Activated naive CD8-positive, alpha-beta T cell treated with anti-CD3 and anti-CD28 coated beads, Interleukin-2, amount 50 U/mL, for 24 hours (primary cell): ENCODE data around the gene STAC.

Experiments used
- ATAC-seq: fragments of 150-1000 bp; cut with Tn5 transposase; one replicate; pipeline ENCODE4 v1.10.0; 2021
- DNase-seq: peaks from one replicate; pipeline ENCODE4 v3.0.0; 2021
- H3K27ac Mint-ChIP-seq: one replicate; pipeline ENCODE4 v1.8.0; 2021; ENCODE audit warnings: mild to moderate bottlenecking, mixed read lengths
- H3K27me3 Mint-ChIP-seq: one replicate; pipeline ENCODE4 v1.8.0; 2021; ENCODE audit warnings: mixed read lengths
- H3K36me3 Mint-ChIP-seq: one replicate; pipeline ENCODE4 v1.8.0; 2021; ENCODE audit warnings: low read depth, mixed read lengths
- H3K4me1 Mint-ChIP-seq: one replicate; pipeline ENCODE4 v1.8.0; 2021; ENCODE audit warnings: mixed read lengths
- H3K4me3 Mint-ChIP-seq: one replicate; pipeline ENCODE4 v1.8.0; 2021; ENCODE audit warnings: mild to moderate bottlenecking, moderate library complexity, mixed read lengths
- H3K9me3 Mint-ChIP-seq: one replicate; pipeline ENCODE4 v1.8.0; 2021; ENCODE audit warnings: mixed read lengths

Gene STAC

DNA sequence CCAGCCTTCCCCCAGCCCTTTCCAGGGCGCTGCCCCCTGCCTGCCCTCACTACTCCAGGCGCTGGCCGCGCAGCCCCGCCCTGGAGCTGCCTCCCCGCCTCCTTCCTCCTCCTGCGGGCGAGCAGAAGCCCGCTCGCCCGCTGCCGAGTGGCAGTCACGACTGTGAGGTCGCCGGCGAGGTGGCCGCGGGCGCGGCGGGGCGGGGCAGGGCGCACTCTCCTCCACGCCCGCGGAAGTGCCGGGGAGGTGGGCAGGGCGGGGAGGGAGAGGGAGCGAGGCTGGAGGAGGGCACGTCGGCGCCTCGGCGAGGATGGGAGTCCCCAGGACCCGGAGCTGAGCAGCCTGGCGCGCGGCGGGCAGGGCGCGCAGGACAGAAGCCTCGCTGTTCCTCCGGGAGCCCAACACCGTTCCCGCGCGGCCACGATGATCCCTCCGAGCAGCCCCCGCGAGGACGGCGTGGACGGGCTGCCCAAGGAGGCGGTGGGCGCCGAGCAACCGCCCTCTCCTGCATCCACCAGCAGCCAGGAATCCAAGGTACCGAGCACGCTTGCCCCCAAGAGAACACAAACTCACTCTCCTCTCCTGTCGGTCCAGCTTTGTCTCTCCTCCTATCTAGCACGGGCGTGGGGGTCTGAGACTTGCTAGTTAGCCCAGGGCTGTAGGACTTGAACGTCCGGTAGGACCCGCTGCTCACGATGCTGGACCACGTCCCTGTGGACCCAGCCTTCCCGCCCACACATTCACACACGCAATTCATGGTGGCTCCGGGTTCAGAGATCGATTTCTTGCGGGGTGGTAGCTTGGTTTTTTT is at the start of gene STAC:
Gene STAC (plus strand): TSS at position 284 of the 811 bp plus-strand sequence. CDS start 140 bp downstream, at position 424.
- Mint-ChIP-seq H3K4me3 (peak within 1 kb of the TSS; percentile 39), H3K27me3 (peaks cover 26% of the 10 kb centered on the region), H3K36me3 (no peaks in the 10 kb centered on the region), H3K27ac (no peak within 1 kb of the TSS), H3K9me3 (no peaks in the 10 kb centered on the region), H3K4me1 (peaks cover 10% of the 10 kb centered on the region)
- peak; percentile 10 for DNase-seq
- ATAC-seq: peak; percentile 37

DNA sequence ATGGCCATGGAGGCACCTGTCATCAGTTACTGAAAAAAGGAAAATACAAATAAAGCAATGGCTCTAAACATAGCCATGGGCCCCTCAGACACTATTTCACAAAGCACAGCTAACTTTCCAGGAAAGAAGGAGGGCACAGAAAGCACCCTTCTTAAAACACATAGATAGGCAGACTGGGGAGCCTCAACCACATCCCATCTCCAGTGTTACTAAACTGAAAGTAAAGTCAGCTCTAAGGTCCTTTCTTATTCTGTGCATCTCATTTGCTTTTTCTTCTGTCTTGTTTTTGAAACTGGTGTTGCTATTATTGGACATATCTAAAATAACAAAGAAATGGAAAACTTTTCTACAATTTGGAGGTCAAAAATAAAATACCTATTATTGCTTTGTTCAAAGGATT is 48.2 kb upstream of the STAC start:
- no peak overlapping the region for H3K27ac Mint-ChIP-seq

GRCh38 chr3:36362216-36362615 is 18.1 kb upstream of the STAC start:
- DNase-seq (no peak), ATAC-seq (no peak)
- no peaks in the 10 kb centered on the region for H3K9me3 Mint-ChIP-seq
- no peak overlapping the region for H3K27ac Mint-ChIP-seq
- H3K27me3 Mint-ChIP-seq: no peaks in the 10 kb centered on the region
- no peak overlapping the region for H3K4me3 Mint-ChIP-seq
- H3K36me3 Mint-ChIP-seq: no peaks in the 10 kb centered on the region
- H3K4me1 Mint-ChIP-seq: no peaks in the 10 kb centered on the region

More for the DNA sequence above, 48.2 kb upstream of the STAC start:
- Mint-ChIP-seq H3K36me3 (no peaks in the 10 kb centered on the region), H3K4me1 (no peaks in the 10 kb centered on the region), H3K27me3 (no peaks in the 10 kb centered on the region), H3K9me3 (peaks cover 3% of the 10 kb centered on the region), H3K4me3 (no peak overlapping the region)
- ATAC-seq: no peak
- no peak for DNase-seq

GRCh38 chr3:36362973-36363372 is 17.3 kb upstream of the STAC start:
- Mint-ChIP-seq H3K36me3 (no peaks in the 10 kb centered on the region), H3K27ac (no peak overlapping the region), H3K9me3 (no peaks in the 10 kb centered on the region), H3K4me1 (no peaks in the 10 kb centered on the region), H3K27me3 (no peaks in the 10 kb centered on the region), H3K4me3 (no peak overlapping the region)
- no peak for DNase-seq
- no peak for ATAC-seq

DNA sequence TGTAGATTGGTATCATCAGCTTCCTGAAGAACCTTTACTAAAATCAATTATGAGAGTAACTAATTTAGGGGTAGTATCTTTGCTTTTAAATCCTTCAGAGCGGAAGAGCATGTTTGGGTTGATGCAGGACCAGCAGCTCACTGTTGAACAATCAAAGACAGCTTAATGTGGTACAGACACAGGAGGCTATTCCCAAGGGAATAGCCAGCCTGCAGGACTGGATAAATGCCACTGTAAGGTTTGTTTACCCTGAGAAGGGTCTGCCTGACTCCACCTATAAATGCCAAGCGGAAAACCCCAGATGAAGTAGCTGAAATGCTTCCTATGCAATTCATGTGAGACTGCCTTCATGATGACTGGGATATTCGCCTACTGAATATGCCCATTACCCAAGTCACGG is 16.0 kb upstream of the STAC start:
- Mint-ChIP-seq H3K4me1 (no peaks in the 10 kb centered on the region), H3K9me3 (no peaks in the 10 kb centered on the region), H3K4me3 (no peak overlapping the region), H3K27me3 (no peaks in the 10 kb centered on the region), H3K36me3 (no peaks in the 10 kb centered on the region), H3K27ac (no peak overlapping the region)
- ATAC-seq: no peak
- DNase-seq: no peak

GRCh38 chr3:36365829-36366228 is 14.5 kb upstream of the STAC start:
- no peaks in the 10 kb centered on the region for H3K9me3 Mint-ChIP-seq
- H3K4me1 Mint-ChIP-seq: no peaks in the 10 kb centered on the region
- H3K27ac Mint-ChIP-seq: no peak overlapping the region
- no peak for DNase-seq
- no peak for ATAC-seq
- no peaks in the 10 kb centered on the region for H3K36me3 Mint-ChIP-seq
- no peak overlapping the region for H3K4me3 Mint-ChIP-seq
- no peaks in the 10 kb centered on the region for H3K27me3 Mint-ChIP-seq

DNA sequence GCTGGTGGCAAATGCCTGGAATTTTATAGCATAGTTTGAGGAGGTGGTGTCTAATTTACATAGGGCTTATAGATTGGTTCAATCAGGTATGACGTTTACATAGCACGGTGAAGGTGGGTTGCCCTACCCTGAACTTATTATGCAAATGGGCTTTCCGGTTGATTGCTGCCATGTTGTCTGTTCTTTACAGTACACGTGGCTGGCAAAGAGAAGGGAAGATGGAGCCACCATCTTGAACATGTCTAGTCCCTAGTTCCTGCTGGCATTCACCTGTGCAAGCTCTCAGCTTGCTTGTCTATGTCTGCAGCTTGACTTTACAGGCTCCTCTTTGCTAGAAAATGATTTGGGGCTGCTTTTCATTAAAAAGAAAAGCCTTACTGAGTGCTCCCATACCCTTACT is 14.0 kb upstream of the STAC start:
- ATAC-seq (no peak), DNase-seq (no peak)
- no peaks in the 10 kb centered on the region for H3K9me3 Mint-ChIP-seq
- H3K4me1 Mint-ChIP-seq: no peaks in the 10 kb centered on the region
- no peaks in the 10 kb centered on the region for H3K27me3 Mint-ChIP-seq
- no peak overlapping the region for H3K4me3 Mint-ChIP-seq
- no peaks in the 10 kb centered on the region for H3K36me3 Mint-ChIP-seq
- H3K27ac Mint-ChIP-seq: no peak overlapping the region

- no peaks in the 10 kb centered on the region for H3K36me3 Mint-ChIP-seq
- H3K27ac Mint-ChIP-seq: no peak overlapping the region
- H3K4me1 Mint-ChIP-seq: no peaks in the 10 kb centered on the region
- DNase-seq: no peak
- H3K9me3 Mint-ChIP-seq: no peaks in the 10 kb centered on the region
- no peak for ATAC-seq
- no peak overlapping the region for H3K4me3 Mint-ChIP-seq
- H3K27me3 Mint-ChIP-seq: no peaks in the 10 kb centered on the region
Observed at GRCh38 chr3:36367912-36368573, 12.3 kb upstream of the STAC start.

DNA sequence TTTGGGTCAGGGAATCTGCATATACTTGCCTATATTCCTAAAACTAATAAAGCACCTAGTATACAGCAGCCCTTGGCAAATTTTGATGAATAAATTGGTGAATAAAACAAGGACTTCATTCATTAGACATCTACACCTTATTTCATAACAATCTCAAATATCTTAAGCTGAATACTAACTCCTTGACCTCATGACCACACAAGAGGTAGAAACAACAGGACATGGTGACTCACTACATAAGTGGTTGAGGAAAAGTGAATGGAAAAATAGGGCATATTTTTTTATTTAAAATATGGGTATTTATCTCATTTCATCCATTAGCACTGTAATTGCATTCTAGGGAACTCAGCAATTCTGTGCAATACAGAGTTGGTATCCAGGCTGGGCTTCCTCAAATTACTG is 7.8 kb upstream of the STAC start:
- no peak for ATAC-seq
- H3K27me3 Mint-ChIP-seq: no peaks in the 10 kb centered on the region
- no peaks in the 10 kb centered on the region for H3K9me3 Mint-ChIP-seq
- H3K36me3 Mint-ChIP-seq: no peaks in the 10 kb centered on the region
- no peak for DNase-seq
- no peak overlapping the region for H3K27ac Mint-ChIP-seq
- H3K4me3 Mint-ChIP-seq: no peak overlapping the region
- no peaks in the 10 kb centered on the region for H3K4me1 Mint-ChIP-seq

- DNase-seq: no peak
- Mint-ChIP-seq H3K9me3 (no peaks in the 10 kb centered on the region), H3K4me1 (no peaks in the 10 kb centered on the region), H3K4me3 (no peak overlapping the region), H3K27me3 (no peaks in the 10 kb centered on the region), H3K27ac (no peak overlapping the region), H3K36me3 (no peaks in the 10 kb centered on the region)
- ATAC-seq: no peak
Observed at GRCh38 chr3:36373084-36373483, 7.2 kb upstream of the STAC start.

- H3K4me1 Mint-ChIP-seq: no peaks in the 10 kb centered on the region
Observed at GRCh38 chr3:36373666-36374065, 6.6 kb upstream of the STAC start.

GRCh38 chr3:36379872-36380220 is 458 bp upstream of the STAC start:
- Mint-ChIP-seq H3K4me1 (peaks cover 10% of the 10 kb centered on the region), H3K36me3 (no peaks in the 10 kb centered on the region), H3K27me3 (peaks cover 26% of the 10 kb centered on the region), H3K27ac (no peak overlapping the region), H3K4me3 (no peak overlapping the region), H3K9me3 (no peaks in the 10 kb centered on the region)
- no peak for DNase-seq
- ATAC-seq: no peak

More at GRCh38 chr3:36373666-36374065, 6.6 kb upstream of the STAC start:
- Mint-ChIP-seq H3K27me3 (peaks cover under 1% of the 10 kb centered on the region), H3K4me3 (no peak overlapping the region), H3K36me3 (no peaks in the 10 kb centered on the region), H3K9me3 (no peaks in the 10 kb centered on the region), H3K27ac (no peak overlapping the region)
- ATAC-seq (no peak), DNase-seq (no peak)

GRCh38 chr3:36381311-36381956 is 1.1 kb downstream of the STAC start:
- H3K4me3 Mint-ChIP-seq: no peak overlapping the region
- DNase-seq: no peak
- ATAC-seq: no peak
- H3K27ac Mint-ChIP-seq: no peak overlapping the region
- peaks cover 26% of the 10 kb centered on the region for H3K27me3 Mint-ChIP-seq
- peaks cover 10% of the 10 kb centered on the region for H3K4me1 Mint-ChIP-seq
- no peaks in the 10 kb centered on the region for H3K9me3 Mint-ChIP-seq
- H3K36me3 Mint-ChIP-seq: no peaks in the 10 kb centered on the region

GRCh38 chr3:36393563-36393962 is 13.3 kb downstream of the STAC start:
- Mint-ChIP-seq H3K4me1 (no peaks in the 10 kb centered on the region), H3K27me3 (peaks cover 7% of the 10 kb centered on the region), H3K4me3 (no peak overlapping the region), H3K9me3 (no peaks in the 10 kb centered on the region), H3K36me3 (no peaks in the 10 kb centered on the region), H3K27ac (no peak overlapping the region)
- DNase-seq (no peak), ATAC-seq (no peak)

- peaks cover 7% of the 10 kb centered on the region for H3K27me3 Mint-ChIP-seq
- no peak for DNase-seq
- H3K27ac Mint-ChIP-seq: no peak overlapping the region
- no peak overlapping the region for H3K4me3 Mint-ChIP-seq
- no peak for ATAC-seq
- H3K9me3 Mint-ChIP-seq: no peaks in the 10 kb centered on the region
- no peaks in the 10 kb centered on the region for H3K36me3 Mint-ChIP-seq
- H3K4me1 Mint-ChIP-seq: no peaks in the 10 kb centered on the region
Observed at GRCh38 chr3:36394176-36394575, 13.9 kb downstream of the STAC start.
